Esophagus muscularis mucosa (tissue), 4 donors: ENCODE measurements around the gene KHDC1L.

Experiments used
- EP300 ChIP-seq: sonication (generic); formaldehyde crosslinking; IDR thresholded peaks from one replicate; pipeline ENCODE4 v1.6.1; 2017; ENCODE audit warnings: antibody characterized with exemption
- POLR2A ChIP-seq: fragments of 450-650 bp; IDR thresholded peaks from one replicate; pipeline ENCODE4 v1.6.1; 2017; ENCODE audit warnings: antibody characterized with exemption, moderate library complexity, mild to moderate bottlenecking, low read depth
- TF ChIP-seq, protein P1 (sequence below), 3 experiments: fragments of 200-600 bp in 2 of 3; fragments of 450-650 bp in 1 of 3; sonication (generic) in 2 of 3; IDR thresholded peaks; one replicate each; pipeline ENCODE4 v1.5.1; 2017 to 2019; ENCODE audit warnings: antibody characterized with exemption in 3 of 3, mild to moderate bottlenecking in 2 of 3, moderate library complexity in 1 of 3

DNA sequence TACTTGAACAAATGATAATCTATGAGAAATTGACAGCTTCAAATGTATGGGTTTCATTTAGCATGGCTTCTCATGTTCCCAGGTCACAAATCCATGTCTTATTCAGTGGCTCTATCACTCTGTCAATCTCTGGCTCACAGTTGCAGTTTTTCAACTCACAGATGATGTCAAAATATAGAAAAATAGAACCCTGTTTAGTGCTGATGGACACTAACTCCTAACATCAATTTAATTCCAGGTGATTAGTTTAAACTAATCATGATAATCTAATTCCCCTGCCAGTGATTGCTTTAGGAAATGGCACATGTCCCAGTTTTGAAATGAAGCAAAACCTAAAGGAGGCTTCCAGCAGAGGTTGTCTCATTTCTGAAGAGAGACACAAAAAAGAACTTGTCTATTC is 24.7 kb upstream of the KHDC1L start:
- TF ChIP-seq, protein P1, sequence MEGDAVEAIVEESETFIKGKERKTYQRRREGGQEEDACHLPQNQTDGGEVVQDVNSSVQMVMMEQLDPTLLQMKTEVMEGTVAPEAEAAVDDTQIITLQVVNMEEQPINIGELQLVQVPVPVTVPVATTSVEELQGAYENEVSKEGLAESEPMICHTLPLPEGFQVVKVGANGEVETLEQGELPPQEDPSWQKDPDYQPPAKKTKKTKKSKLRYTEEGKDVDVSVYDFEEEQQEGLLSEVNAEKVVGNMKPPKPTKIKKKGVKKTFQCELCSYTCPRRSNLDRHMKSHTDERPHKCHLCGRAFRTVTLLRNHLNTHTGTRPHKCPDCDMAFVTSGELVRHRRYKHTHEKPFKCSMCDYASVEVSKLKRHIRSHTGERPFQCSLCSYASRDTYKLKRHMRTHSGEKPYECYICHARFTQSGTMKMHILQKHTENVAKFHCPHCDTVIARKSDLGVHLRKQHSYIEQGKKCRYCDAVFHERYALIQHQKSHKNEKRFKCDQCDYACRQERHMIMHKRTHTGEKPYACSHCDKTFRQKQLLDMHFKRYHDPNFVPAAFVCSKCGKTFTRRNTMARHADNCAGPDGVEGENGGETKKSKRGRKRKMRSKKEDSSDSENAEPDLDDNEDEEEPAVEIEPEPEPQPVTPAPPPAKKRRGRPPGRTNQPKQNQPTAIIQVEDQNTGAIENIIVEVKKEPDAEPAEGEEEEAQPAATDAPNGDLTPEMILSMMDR (IDR thresholded peaks at IDR 0.05): no peak
- TF ChIP-seq EP300 (no peak), POLR2A (no peak)
